HG02623 (cell line): ENCODE data around the gene AKT3.

Source experiments
- ATAC-seq: cut with Tn5 transposase; IDR thresholded peaks from one replicate; pipeline ENCODE4 v1.9.1; 2021; ENCODE audit warnings: moderate library complexity; ENCODE audit not compliant: unreplicated experiment

The AKT3 gene

DNA sequence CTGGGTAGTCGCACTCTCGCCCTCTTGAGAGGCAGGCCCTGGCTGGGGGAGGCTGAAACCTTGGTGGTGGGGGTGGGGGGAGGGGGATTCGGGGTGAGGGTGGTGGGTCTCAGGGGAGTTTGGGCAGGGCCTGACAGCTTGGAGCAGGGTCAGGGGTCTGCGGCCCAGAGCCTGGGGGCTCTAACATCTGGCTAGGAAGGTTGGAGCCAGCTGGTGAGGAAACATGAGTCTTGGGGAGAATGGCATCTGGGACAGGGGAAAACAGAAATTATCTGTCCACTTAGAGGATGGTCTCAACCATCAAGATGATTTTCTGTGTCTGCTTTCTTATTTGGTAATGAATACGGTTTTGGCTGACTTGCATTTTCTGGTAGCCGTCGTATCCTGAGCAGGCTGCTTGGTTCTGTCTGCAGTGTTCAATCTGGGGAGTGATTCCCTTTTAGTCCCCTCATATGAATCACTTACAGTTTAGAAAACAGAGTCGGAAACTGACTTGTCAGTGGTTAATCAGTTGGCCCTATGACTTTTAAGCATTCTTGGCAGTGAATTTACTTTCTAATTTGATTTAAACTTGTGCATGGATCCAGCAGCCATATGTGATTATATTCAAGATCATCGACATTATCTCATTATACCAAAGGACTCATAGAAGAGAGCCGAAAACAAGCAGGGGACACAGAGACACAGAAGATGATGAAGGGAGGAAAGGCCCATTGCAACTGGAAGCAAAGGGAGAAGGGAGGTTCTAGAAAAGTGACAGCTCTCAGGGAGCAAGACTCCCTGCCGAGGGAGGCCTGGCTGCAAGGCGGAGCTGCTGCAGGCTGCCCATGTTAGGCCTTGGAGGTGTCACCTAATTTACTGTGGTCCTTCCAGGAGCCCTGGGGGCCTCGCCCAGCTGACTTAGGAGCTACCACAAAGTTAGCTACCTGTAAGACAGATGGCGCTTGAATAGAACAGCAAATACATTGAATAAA, 356.6 kb downstream of the AKT3 start:
- ATAC-seq = no peak

DNA sequence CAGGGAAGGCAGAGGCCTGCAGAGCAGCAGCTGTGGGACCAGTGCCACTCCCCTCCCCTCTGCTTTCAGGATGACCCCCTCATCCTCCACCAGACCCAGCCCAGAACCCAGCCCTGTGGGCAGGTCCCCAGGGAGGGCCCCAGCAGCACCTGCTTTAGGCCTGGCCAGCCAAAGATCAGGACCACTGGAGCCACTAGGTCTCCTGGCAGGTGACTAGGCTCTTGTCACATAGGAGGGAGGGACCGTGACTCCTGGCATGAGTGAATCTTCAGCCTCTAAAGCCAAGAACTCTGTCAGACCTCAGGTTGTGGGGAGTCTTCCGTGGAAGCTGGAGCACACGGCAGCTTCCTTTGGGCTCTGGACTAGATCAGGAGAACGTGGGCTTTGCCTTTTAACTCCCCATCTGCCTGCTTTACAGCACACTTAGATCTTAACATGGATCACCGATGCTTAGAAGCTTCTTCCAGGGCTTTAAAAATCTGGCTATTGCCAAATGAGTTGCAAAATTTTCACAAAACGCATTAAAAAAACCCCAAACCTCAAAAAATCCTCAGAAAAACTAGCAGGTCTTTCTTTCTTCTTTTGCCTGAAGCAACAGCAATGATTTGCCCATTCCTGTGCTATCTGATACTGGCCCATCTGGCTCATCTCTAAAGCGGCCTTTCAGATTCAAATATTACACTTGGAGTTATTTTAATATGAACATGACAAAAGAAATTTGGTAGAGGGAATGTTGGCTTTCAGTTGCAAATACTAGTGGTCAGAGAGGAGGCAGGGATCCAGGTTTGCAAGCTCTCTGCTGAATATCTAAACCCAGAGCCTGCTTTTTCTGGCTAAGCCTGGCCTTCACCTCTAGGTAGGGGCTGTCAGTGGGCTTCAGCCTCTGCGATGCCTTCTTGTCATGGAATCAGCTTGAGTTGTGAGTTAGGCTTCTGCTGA, 359.0 kb downstream of the AKT3 start:
- ATAC-seq = no peak

DNA sequence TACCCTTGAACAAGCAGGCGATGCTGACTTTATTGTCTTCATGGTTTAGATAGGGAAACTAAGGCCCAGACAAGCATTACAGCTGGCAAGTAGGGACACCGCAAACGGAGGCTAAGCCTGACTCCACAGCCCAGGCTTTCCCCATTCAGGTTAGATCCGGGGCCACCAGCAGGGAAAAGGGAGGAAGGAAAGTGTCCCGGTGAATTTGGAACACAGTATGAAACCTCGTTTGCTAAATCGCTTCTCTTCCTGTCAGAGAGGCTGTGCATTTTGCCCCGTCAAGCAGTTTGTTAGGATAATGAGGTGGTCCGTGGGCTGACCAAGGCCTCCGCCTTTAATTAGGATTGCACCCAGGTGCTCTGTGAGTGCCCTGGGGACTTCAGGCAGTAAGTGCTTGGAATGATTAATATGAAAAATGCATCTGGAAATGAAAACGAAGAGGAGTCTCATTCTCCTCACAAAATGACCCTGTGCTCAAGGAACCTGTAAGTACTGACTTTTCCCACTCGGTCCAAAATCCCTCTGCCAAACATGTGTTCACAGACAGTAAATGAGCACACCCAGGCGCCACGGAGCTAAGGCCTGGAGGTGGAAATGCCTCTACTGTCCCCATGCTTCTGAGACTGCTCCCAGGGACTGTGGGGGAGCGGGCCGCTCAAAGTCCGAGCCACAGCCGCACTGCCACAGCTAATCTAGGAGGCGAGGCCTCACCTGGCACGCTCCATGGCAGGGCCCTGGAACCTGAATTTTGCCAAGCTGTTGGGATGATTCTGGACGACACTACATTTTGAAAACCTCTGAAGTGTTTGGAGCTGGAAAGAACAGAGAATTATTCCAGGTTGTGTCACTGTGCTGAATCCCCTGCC, 360.1 kb downstream of the AKT3 start:
- no peak for ATAC-seq

DNA sequence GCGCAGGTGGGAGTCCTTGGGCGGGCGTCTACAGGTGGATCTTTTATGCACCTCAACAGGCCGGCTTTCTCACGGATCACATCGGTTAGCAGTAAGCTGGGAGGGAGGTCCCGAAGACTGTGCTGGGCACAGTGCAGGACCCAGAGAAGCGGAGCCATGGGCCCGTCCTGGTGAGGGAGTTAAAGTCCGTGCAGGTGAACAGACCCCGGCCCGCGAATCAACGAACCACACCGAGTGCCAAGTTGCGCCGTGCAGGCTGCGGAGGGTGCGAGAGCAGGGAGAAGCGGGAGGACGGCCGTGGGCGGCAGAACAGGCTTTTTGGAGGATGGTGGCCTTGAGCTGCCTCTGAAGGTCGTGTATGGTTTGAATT, 360.9 kb downstream of the AKT3 start:
- ATAC-seq = no peak

DNA sequence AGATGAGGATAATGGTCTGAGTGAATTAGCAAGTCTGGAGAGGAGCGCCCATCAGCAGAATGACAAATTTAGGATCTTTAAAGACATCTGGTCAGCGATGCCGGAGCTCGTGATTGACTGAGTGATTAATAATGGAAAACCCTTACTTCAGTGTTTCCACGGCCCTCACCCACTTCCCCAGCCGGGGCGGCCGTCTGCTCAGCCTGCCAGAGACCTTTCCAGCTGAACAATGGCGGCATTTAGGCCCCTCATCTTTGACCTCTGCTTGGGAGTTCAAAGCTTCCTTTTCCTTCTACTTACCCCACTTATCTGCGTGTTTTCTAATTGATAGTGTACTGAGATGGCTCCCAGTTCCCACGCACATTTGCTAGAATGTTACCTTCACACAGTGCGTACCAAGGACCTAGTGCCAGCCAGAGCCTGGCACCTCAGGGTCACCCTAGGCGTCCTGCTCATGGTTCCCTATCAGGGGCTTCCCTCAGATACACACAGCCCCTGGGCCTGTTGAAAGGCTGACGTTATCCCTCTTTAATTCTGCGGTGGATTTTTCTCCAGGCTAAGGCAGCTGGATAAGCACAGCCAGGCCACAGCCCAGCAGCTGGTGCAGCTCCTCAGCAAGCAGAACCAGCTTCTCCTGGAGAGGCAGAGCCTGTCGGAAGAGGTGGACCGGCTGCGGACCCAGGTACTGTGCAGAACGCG, 361.4 kb downstream of the AKT3 start:
- no peak for ATAC-seq

DNA sequence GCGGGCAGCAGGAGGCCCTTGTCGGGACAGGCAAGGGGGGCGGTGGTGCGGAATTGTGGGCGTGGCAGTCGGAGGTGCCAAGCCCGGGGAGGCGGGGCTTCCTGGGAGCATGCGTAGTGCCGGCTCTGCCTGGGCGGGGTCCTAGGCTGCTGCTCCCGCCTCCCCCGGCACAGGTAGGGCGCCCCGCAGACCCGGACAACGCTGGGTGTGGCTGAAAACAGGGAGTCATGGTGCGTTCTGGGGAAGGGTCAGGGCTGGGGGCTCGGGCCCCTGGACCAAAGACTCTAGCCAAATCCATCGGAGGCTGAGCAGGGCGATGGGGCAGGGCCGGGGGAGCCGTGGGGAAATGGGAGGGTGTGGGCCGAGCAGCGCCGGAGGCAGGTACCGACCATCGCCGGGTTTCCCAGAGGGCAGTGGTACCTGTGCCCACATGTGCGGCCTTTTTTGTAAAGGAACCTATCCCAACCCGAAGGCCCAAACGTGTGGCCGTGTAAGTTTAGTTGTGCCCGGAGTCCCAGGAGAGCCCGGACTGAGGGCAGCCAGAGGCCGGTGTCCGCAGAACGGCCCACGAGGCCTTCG, 362.3 kb downstream of the AKT3 start:
- ATAC-seq = no peak

DNA sequence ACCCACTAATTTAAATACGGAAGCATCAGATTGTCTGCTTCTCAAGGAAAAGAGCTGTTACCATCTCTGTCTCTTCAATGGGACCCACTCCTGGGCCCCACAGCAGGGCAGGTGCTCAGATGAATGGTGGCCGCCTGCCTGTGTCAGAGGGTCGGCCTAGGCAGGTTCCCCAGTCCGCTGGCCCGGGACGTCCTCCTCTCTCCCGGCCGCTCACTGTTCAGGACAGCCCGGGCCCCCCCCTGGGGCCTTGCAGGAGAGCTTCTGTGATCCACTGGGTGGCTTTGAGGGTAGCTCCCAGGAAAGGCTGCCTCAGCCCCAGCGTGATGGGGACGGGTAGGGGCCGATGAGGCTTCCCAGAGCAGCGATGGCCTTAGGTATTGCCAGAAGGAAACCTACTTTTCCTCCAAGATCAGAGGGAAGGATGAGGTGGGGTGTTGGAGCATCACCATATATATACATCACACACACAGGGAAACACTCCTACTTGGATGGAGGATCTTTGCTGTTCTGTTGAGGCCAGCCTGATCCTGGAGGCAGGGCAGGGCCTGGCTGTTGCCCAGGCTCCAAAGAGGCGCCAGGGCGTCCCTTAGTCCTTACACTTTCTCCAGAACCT, 362.9 kb downstream of the AKT3 start:
- no peak for ATAC-seq

DNA sequence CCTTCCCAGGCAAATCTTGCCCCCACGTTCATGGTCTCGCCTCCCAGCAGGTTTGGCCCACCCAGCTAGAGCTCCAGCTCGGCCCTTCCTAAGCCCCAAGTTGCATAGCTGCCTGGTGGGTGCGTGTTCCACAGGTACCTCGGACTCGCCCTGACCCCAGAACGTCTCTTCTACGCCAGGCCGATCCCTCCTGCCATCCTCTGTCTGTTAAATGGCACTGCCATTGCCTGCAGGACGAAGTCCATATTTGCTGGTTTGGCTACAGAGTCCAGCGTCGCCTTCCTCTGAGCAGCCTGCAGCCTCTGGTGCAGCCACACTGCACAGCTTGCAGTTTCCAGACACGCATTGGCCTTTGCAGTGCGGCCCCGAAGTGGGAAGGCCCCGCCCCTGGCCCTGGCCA, 366.1 kb downstream of the AKT3 start:
- no peak for ATAC-seq

DNA sequence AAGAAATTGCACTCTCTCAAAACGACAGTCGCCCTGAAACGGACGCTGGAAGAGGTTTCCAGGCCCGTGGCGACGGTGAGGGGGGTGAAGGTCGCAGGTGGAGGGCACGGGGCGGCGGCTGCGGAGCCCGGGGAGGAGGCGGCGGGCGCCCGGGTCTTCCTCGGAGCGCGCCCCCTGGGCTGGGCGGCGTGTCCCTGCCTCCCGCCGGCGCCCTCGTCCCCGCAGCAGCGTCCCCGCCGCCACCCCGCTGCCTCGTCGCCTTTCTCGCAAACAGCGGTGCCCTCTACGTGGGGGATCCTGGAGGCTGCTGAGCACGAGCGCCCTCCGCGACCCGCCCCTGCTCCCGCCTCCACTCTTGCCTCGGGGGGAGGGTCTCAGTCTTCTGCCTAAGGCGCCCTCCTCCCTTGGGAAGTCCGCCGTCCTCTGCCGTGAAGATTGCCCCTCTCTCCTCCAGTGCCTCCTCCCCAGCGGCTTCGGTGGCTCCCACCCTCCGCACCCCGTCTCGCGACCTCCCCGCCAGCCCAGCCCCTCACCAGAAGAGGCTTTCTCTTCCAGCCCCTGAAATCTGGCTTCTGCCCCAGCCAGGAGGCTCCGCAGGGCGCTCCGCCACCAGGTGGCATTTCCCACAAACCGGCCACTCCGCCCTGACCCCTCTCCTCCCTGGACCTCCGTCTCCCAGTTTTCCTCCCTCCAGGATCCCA, 366.8 kb downstream of the AKT3 start:
- ATAC-seq = no peak

DNA sequence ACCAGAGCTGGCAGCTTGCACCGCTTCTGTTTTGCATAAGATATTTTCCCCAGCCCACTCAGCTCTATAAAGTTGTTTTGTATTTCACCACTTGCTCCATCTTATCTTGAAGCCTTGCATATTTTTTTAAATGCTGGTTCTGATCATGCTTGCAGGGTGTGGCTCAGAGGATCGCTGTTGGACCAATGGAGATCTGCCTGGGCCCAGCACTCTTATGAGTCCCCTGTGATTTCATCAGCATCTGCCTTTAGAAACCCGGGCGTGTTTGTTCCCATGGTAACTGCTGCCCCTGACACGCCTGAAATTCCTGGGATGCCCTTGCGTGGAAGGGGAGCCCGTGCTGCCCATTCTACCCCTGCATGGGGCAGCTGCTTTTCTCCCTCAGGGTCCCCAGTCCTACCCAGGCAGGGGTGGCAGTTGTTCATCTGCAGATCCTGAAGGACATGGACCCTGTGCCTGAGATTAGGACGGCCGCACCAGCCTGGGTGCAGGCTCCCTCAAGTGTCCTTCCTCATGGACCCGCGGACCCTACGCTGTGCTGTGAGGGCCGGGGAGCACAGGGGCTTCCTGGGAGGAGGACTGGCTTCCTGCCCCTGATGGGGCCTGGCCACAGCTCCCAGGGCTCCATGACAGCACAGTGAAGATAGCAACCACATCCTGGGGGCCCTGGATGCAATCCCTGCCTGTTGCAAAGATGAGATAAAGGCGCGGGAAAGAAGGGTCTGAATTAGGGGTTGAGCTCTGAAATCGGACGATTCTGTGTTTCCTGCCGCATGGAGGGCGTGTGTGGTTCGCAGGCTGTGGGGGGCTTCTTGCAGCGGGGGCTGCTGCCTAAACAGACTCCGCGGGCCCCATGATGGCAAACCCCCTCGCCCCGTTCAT, 367.7 kb downstream of the AKT3 start:
- ATAC-seq = no peak

DNA sequence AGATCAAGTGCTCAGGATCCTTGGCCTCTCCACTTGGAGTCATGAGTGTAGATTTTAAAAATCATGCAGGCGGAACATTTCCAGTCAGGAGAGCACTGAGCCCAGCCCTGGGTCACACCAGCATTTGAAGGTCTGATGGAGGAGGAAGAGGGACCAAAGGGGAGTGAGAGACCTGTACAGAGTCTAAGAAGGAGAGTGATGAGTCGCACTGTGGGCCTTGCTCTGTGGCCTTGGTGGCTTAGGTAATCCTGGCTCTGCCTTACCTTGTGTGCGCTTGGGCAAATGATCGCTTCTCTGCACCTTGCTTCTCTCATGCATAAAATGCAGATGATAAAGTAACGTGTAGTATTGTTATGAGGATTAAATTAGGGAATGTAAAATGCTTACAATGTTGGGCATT, 368.9 kb downstream of the AKT3 start:
- no peak for ATAC-seq

DNA sequence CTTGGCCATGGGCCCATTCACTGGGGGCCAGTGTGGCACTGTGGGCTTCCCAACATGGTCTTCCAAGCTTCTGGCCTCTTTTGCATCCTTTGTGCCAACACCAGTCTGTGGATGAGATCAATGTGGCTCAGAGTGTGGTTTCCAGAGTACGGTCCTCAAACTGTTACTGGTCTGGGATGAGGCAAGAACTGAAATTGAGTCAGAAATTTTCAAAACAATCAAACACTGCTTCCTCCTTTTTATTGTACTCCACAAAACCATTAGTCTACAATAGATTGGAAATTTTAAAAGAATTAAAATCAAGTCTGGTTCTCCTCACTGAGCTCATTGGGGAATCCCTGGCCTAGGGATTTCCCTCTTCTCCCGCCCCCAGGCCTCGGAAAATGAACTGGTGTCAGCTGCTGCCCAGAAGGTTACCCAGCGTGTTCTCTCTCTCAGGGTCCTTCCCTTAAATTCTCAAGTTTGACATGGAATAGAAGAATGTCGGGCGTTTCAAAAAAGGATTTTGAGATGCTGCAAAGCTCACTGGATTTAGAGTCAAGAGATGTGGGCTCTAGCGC, 372.2 kb downstream of the AKT3 start:
- no peak for ATAC-seq

DNA sequence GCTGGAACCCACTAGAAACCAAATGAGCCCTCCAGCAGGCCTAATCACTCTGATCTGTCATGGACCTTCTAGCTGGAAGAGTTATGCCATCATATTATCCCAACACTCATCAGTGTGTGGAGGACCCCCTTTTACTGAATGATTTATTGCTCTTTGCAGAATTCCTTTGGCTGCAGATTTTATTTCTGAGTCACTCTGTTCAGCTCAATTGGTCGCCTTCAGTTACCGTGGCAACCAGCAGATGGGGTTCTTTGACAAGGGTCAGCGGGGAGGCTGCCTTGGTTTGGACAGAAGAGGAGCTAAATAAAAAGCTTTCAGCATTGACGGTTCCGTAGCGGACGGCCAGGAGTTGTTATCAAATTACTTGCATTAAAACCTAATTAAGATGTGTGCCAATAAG, 374.1 kb downstream of the AKT3 start:
- no peak for ATAC-seq

DNA sequence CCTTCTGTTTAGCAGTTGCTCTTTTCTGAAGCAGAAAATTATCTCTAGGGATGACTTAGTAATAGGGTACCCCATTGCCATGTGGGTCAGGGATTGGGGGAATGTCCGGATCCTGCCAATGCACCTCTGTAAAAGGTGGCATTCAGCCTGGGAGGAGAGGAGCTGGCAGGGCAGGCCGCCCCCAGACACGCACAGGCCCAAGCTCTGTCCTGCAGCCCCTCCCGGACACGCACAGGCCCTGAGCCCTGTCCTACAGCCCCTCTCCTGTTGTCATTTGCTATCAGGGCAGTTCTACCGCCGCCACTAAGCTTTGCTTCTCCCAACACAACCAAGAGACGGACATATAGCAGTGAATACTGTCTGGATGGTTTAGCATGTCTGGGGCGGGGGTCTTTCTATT, 375.1 kb downstream of the AKT3 start:
- no peak for ATAC-seq

DNA sequence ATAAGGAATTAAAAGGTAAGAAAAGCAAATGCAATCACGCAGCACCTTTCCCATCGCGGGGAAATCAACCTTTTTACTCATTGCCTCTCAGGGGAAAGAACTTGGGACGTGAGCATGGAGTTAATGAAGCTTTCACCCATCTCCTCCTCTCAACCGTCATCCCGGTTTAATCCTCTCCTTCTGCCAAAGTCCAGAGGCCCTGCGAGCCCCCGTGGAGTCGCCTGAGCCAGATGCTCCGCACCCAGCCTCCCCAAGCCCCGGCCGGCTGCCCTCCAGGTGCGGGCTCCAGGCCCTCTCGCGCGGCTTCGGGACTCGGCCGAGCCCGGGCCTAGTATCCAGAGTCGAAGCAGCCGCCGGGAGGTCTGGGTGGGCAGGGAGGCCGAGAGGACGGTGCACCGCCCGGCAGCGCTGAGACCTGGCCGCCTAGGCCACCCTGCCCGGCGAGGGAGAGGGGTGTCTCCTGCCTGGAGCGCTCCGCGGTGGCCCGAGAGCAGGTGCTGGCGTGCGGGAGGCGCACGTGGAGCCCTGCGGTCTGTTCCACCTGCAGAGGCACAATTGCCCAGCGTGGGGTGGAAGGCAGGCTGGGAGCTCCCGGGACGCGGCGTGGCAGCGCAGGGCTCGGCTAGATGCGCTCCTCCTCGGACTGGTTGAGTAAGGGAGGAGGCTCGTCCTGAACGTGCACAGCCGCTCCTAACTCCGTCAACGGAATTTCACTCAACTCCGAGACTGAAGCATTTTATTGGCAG, 375.7 kb downstream of the AKT3 start:
- no peak for ATAC-seq

DNA sequence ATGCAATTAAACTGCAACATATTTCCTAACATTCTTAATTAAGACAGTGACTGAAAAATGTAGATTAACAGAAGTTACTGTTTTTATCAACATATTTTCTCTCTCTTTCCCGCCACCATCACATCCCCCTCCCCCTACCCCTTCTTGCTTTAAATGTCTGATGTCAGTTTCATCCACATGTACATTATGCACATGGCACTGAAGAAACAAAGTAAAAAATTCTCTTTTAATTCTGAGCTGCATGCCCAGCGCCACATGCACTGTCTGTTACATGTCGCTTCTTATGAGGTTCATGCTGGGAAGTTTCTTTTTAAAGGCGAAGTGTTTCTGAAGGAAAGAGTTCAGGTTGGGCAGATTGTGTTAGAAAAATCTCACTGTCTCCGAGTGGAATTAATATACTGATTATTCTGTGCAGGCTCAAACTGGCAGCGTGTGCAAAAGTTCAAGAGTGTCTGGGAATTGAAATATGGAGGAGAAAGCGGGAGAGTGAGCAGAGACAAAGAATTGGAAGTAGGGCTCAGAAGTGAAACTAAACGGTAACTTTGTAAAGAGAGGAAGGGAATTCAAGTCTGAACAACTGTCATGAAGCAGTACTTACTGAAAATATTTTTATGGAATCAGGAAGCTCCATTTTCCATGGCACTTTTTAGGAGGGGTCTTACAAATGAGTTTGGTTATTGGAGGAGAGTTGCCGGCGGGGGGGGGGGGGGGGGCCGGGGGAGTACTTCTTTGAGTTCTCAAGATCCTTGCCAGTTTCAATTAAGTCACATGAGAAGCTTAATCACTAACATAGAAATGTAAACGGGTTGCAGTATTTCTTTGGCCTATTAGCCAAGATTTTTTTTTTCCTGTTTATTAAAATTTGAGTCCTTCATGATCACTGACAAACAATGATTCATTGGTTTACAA, 376.6 kb downstream of the AKT3 start:
- ATAC-seq = no peak
